DMS114 treated with DMSO at 0.1 percent for 48 hours (cell line): ENCODE measurements around the gene HLA-DQA2.
"Not testable (repeated sequence)": the region's sequence is repeated elsewhere in the genome, so short reads cannot be mapped to it uniquely, and the experiment has no call there.

Experiments
- DNase-seq: peaks from one replicate; lab custom pipeline; 2025; ENCODE audit not compliant: unreplicated experiment; lab: John Stamatoyannopoulos, UW

HLA-DQA2 gene

DNA sequence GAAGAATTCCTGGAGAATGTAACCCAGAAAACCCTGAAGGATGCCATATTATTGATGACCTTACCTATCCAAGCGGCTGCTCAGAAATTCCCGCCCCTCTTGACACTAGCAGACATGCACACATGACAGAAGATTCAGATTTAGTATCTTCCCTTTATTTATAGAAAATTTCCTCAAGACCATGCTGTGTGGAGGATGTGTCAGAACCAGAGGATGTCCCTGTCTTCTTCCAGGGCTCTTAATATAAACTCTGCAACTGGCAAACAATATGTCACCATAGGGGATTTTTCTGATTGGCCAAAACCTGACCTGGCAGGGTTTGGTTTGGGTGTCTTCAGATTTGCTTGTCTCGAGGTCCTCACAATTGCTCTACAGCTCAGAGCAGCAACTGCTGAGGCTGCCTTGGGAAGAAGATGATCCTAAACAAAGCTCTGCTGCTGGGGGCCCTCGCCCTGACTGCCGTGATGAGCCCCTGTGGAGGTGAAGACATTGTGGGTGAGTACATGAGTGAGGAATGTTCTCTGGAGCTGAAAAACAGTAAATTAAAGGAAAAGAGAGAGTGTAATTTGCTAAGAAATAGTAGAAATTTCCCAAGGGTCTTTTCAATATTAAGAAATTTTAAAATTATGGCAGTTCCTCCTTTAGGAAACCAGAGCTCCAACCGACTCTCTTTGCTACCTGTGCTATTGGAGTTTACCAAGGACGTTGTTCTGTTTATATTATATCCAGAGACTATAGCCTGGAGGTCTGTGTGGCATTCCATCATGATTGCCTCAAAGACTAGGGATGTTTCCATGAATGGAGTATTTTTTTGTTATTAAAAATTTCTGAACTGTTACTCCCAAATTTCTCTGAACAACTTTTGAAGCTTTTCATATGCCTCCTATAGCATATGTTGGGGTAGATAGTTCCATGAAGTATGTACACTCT lies at the start of gene HLA-DQA2:
Gene HLA-DQA2 (plus strand): TSS at position 361 of the 930 bp plus-strand sequence. CDS start 53 bp downstream, at position 414.
- DNase-seq = no peak

GRCh38 chr6:32692019-32692418 lies 49.2 kb upstream of the HLA-DQA2 start:
- DNase-seq = no peak

DNA sequence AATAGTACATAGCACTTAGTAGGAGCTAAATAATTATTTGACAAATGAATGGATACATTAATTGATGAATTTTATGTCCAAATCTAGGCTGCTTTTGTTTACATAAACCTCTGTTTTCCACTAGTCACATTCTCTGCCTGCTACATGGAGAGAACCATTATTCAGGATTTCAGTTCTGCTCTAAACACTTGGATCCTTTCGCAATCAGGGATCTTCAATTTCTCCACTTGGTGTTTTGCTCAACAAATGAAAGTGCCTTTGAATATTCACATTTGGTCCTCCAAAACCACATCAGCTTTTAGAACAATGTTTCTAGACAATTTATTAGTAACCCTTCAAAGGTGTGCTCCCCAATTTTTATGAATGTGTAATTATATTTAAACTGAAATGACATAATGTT lies 44.2 kb upstream of the HLA-DQA2 start:
- no peak for DNase-seq

- DNase-seq = peak; percentile 83
Observed at GRCh38 chr6:32700391-32701040, 40.7 kb upstream of the HLA-DQA2 start.

DNA sequence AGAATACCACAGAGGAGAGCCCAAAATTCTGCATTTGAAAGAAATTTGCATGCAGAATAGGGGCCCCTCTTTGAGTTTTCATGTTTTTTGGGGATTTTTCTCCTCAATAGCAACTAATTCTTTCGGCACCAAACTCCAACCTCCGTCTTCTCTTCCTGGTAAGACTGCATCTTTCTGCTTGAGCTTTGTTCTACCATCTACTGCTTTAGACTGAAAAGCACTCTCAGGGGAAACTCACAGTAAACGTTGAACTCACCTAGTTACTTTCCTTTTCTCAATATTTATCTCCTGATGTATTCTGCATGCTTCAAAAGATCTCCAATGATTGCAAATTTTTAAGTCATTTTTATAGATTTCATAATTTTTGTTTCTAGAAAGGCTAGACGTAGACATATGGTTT lies 37.8 kb upstream of the HLA-DQA2 start:
- no peak for DNase-seq

GRCh38 chr6:32705164-32705563 lies 36.0 kb upstream of the HLA-DQA2 start:
- not testable (repeated sequence) for DNase-seq

DNA sequence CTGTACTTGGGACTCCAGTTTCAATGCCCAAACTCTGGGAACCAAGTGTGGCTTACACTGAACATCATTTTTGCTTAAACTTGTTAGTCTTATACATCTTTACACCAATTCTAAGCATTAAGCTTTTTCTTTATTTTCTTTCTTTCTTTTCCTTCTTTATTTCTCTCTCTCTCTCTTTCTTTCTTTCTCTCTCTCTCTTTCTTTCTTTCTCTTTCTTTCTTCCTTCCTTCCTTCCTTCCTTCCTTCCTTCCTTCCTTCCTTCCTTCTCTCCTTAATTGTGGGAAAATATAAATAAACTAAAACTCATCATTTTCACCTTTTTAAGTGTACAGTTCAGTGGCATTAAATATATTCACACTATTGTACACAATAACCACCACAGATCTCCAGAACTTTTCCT lies 31.6 kb upstream of the HLA-DQA2 start:
- DNase-seq = no peak

GRCh38 chr6:32713241-32713640 lies 27.9 kb upstream of the HLA-DQA2 start:
- DNase-seq = no peak

DNA sequence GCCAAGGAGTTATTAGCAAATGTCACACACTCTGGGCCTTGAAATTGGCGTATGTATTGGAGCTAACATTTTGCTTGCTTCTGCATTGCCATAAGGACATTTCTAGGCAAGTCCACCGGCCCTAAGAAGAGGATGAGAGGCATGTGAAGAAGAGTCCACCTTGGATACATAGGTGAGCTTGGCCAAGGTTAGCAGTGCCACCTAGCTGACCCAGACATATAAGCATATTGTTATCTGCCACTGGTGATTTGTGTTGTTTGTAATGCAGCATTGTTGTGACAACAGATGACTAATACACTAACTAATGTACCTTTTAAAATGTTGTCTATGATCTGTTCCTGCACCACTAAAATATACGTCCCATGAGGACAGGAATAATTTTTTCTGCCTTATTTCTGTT lies 24.8 kb upstream of the HLA-DQA2 start:
- no peak for DNase-seq

DNA sequence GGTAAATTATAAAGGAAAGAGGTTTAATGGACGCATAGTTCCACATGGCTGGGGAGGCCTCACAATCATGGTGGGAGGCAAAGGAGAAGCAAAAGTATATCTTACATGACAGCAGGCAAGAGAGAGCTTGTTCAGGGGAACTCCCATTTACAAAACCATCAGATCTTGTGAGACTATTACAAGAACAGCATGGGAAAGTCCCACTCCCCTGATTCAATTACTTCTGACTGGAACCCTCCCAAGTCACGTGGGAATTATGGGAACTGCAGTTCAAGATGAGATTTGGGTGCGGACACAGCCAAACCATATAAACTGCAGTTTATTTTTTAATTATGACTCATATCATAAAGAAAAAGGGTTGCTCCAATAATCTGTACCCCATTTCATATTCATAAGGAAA lies 22.3 kb upstream of the HLA-DQA2 start:
- no peak for DNase-seq

GRCh38 chr6:32738126-32738525 lies 3.1 kb upstream of the HLA-DQA2 start:
- no peak for DNase-seq

DNA sequence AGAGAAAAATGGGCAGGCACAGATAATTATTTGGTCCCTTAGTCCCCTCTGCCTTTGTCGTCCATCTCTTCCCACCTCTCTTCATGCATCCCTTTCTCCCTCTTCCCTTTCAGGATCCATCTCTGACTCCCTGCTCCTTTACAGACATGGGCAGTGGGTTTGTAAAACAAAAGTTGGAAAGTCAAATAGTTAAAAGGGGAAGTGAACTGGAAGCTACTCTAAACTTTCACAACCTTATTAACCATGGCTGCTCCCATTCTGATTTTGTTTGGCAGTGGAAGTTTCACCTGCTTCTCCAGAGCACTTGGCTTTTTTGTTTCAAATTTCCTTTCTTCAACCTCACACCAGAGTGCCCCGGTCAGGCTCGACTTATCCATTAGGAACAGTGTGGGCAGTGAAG lies 1.2 kb downstream of the HLA-DQA2 start:
- no peak for DNase-seq

GRCh38 chr6:32744776-32745175 lies 3.6 kb downstream of the HLA-DQA2 start:
- no peak for DNase-seq

- DNase-seq = not testable (repeated sequence)
Observed at GRCh38 chr6:32745649-32746048, 4.5 kb downstream of the HLA-DQA2 start.

GRCh38 chr6:32752580-32752979 lies 11.4 kb downstream of the HLA-DQA2 start:
- DNase-seq = no peak

DNA sequence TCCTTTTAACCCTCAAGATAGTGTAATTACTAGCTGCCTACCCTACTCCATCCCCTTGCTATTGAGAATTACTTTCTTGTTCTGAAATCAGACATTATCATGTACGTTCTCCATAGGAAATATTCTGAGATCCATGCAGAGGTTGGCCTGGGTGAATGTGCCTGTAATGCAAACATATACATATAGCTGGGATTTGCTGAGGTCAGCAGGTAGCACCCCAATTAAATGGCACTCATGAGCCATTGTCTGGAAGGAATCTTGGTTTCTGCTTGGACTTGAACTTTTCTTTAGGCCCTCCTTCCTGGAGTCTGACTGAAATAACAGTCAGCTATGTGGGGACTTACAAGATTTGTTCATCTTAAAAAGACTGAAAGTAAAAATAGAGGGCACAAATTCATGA lies 18.5 kb downstream of the HLA-DQA2 start:
- DNase-seq = no peak

- DNase-seq = no peak
Observed at GRCh38 chr6:32761072-32761471, 19.9 kb downstream of the HLA-DQA2 start.

GRCh38 chr6:32761548-32761947 lies 20.4 kb downstream of the HLA-DQA2 start:
- DNase-seq = no peak

DNA sequence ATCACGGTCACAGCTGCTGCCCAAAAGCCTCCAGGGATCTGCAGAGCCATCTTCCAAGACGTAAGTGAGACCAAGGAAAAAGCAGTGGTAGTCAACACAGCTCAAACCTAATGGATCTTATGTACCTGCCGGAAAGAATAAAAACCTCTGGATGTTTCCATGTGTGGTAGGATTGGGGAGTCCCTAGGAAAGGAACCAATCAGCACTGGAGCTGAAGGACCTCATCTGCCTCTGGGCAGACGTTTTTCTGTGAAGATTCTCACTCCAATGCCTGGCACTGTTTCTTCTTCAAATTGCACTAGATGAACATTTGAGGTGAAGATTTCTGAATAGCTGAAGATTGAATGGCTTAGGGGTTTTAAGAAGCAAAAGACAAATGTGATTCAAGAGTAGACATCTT lies 22.2 kb downstream of the HLA-DQA2 start, which contains the start of gene HLA-DQB2:
Gene HLA-DQB2 (minus strand): TSS at position 112 of the 400 bp plus-strand sequence. CDS start 62 bp downstream, at position 50.
- no peak for DNase-seq

DNA sequence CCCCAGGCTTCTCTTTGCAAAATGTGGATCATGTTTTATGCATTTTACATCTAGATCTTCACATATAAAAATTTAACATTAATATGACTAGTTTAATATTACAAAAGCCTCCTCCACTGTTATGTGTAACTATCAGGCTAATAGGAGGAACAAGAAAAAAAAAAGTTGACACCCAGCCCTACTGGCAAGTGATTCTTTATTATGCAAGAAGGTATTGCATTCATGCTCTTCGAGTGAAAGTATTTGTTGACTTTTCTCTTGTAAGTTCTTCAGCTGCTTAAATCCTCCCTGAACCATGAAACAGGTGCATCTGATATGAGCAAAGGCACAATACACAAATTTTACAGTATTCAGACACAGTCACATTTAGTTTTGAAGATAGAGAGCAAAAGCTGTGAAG lies 22.9 kb downstream of the HLA-DQA2 start:
- DNase-seq = no peak

DNA sequence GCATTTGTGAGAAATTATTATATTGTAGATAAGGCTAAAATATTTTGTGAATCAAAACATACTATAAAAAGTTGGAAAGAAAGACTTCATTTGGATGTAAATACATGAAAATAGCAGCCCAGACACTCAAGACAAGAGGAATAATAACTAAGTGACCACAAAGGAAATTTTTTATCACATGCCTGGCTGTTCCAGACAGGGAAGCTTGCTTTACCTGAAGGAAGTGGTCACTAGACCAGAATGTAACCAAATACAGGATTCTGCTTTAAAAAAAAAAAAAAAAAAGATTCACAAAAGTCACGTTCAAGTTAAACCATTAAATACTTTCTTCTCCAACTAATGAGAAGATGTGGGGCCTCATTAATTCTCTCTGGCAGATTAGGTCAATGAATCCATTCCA lies 31.5 kb downstream of the HLA-DQA2 start:
- no peak for DNase-seq

DNA sequence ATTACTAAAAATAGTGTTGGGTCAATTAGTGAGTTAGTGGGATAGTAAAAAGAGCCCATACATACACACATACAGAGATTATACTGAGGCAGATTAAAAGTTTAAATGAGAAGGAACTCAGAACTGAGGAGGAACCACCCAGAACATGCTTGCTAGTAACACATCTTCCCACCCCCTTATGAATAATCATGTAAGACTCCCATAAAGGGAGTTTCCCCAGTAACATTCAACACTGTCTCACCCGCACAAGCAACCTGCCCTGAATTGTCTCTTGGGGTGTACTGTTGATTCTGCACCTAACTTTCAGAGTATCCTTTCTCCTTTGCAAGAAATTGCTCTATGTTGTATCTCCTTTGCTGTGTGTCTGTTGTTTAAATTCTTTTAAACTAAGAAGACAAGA lies 33.2 kb downstream of the HLA-DQA2 start:
- DNase-seq = no peak
